WTC11 (cell line): ENCODE data around the gene ZNHIT2. TPM values are rescaled to one million over a fixed set of nuclear protein-coding genes. Genes with fewer than 3 reads are reported as not detected.

Experiments used
- ATAC-seq: fragments of 200-7000 bp; cut with Tn5 transposase; 2 replicates; pipeline ENCODE4 v1.10.0; 2021; ENCODE audit warnings: mild to moderate bottlenecking, moderate library complexity
- CTCF ChIA-PET: fragments of 300-600 bp; sonication (Branson Sonifier 250); formaldehyde crosslinking; loops from one replicate; lab custom pipeline; 2021; ENCODE audit warnings: antibody characterized with exemption; lab: Charles Lee
- POLR2A ChIA-PET: fragments of 350-600 bp; sonication (Branson Sonifier 250); formaldehyde crosslinking; loops from one replicate; lab custom pipeline; 2021; ENCODE audit warnings: antibody characterized with exemption; lab: Charles Lee
- DNase-seq: peaks from one replicate; pipeline ENCODE4 v3.0.0; 2021; ENCODE audit warnings: low spot score
- H3K27ac Mint-ChIP-seq: 2 replicates; pipeline ENCODE4 v1.8.0; 2021; ENCODE audit warnings: mixed read lengths
- H3K27me3 Mint-ChIP-seq: 2 replicates; pipeline ENCODE4 v1.8.0; 2021; ENCODE audit warnings: low read depth, mild to moderate bottlenecking, moderate library complexity, mixed read lengths
- H3K36me3 Mint-ChIP-seq: 2 replicates; pipeline ENCODE4 v1.8.0; 2021; ENCODE audit warnings: mixed read lengths
- H3K4me1 Mint-ChIP-seq: 2 replicates; pipeline ENCODE4 v1.8.0; 2022; ENCODE audit warnings: mixed read lengths
- H3K4me3 Mint-ChIP-seq: 2 replicates; pipeline ENCODE4 v1.8.0; 2021; ENCODE audit warnings: mild to moderate bottlenecking, moderate library complexity, mixed read lengths
- H3K9me3 Mint-ChIP-seq: 2 replicates; pipeline ENCODE4 v1.8.0; 2021; ENCODE audit warnings: mixed read lengths
- CBFB ChIP-seq: sonication (generic); formaldehyde crosslinking; IDR thresholded peaks from 2 replicates; pipeline ENCODE4 v1.8.1; 2022; ENCODE audit warnings: mild to moderate bottlenecking, low read depth, missing genetic modification reagents
- GABPB1 ChIP-seq: sonication (generic); formaldehyde crosslinking; IDR thresholded peaks from 2 replicates; pipeline ENCODE4 v1.8.1; 2023; ENCODE audit warnings: mild to moderate bottlenecking, missing genetic modification reagents
- GTF2I ChIP-seq: fragments of 250-450 bp; sonication (Bioruptor Pico); conservative IDR thresholded peaks from 2 replicates; pipeline ENCODE4 v1.4.0; 2021; ENCODE audit warnings: mild to moderate bottlenecking
- HMGA2 ChIP-seq: fragments of 250-450 bp; sonication (Bioruptor Pico); IDR thresholded peaks from 2 replicates; pipeline ENCODE4 v1.4.0; 2021; ENCODE audit warnings: mild to moderate bottlenecking, moderate library complexity
- IRF2 ChIP-seq: sonication (generic); formaldehyde crosslinking; IDR thresholded peaks from 2 replicates; pipeline ENCODE4 v1.8.0; 2022; ENCODE audit warnings: low read depth, missing genetic modification reagents, borderline replicate concordance
- NFATC4 ChIP-seq: fragments of 250-450 bp; sonication (Bioruptor Pico); IDR thresholded peaks from 2 replicates; pipeline ENCODE4 v1.9.0; 2021; ENCODE audit warnings: mild to moderate bottlenecking
- NR1H2 ChIP-seq: sonication (generic); formaldehyde crosslinking; IDR thresholded peaks from 2 replicates; pipeline ENCODE4 v1.9.0; 2021; ENCODE audit warnings: mild to moderate bottlenecking, moderate library complexity, missing genetic modification reagents
- NR3C1 ChIP-seq: sonication (generic); formaldehyde crosslinking; conservative IDR thresholded peaks from 2 replicates; pipeline ENCODE4 v1.8.1; 2023; ENCODE audit warnings: low read depth, mild to moderate bottlenecking, missing genetic modification reagents
- OVOL2 ChIP-seq: fragments of 250-450 bp; sonication (Bioruptor Pico); IDR thresholded peaks from 2 replicates; pipeline ENCODE4 v1.9.0; 2021; ENCODE audit warnings: mild to moderate bottlenecking, borderline replicate concordance
- RORB ChIP-seq: fragments of 250-450 bp; sonication (Bioruptor Pico); IDR thresholded peaks from 2 replicates; pipeline ENCODE4 v1.9.0; 2021; ENCODE audit warnings: mild to moderate bottlenecking
- TEAD4 ChIP-seq: sonication (generic); formaldehyde crosslinking; IDR thresholded peaks from 2 replicates; pipeline ENCODE4 v1.8.0; 2022; ENCODE audit warnings: mild to moderate bottlenecking, missing genetic modification reagents
- ZBTB21 ChIP-seq: sonication (generic); formaldehyde crosslinking; IDR thresholded peaks from 2 replicates; pipeline ENCODE4 v1.8.1; 2023; ENCODE audit warnings: mild to moderate bottlenecking, missing genetic modification reagents, borderline replicate concordance
- ZBTB43 ChIP-seq: sonication (generic); formaldehyde crosslinking; IDR thresholded peaks from 2 replicates; pipeline ENCODE4 v1.8.1; 2023; ENCODE audit warnings: mild to moderate bottlenecking, missing genetic modification reagents
- ZNF121 ChIP-seq: sonication (generic); formaldehyde crosslinking; IDR thresholded peaks from 2 replicates; pipeline ENCODE4 v1.8.0; 2023; ENCODE audit warnings: missing genetic modification reagents
- ZNF232 ChIP-seq: sonication (generic); formaldehyde crosslinking; IDR thresholded peaks from 2 replicates; pipeline ENCODE4 v1.8.0; 2022; ENCODE audit warnings: mild to moderate bottlenecking, missing genetic modification reagents
- ZNF317 ChIP-seq: sonication (generic); formaldehyde crosslinking; IDR thresholded peaks from 2 replicates; pipeline ENCODE4 v1.8.1; 2023; ENCODE audit warnings: low read depth, mild to moderate bottlenecking, moderate library complexity, missing genetic modification reagents, borderline replicate concordance
- ZNF512 ChIP-seq: sonication (generic); formaldehyde crosslinking; IDR thresholded peaks from 2 replicates; pipeline ENCODE4 v1.8.1; 2022; ENCODE audit warnings: missing genetic modification reagents, borderline replicate concordance
- total RNA-seq: library from RNA; stranded (reverse); gene quantifications from 3 replicates; pipeline ENCODE4 v1.2.3, GENCODE V29; 2021
- TF ChIP-seq, protein P1 (sequence below): sonication (generic); formaldehyde crosslinking; IDR thresholded peaks from 2 replicates; pipeline ENCODE4 v1.8.0; 2023; ENCODE audit warnings: missing genetic modification reagents, mild to moderate bottlenecking, borderline replicate concordance
- TF ChIP-seq, protein P2 (sequence below): sonication (generic); formaldehyde crosslinking; conservative IDR thresholded peaks from 2 replicates; pipeline ENCODE4 v1.8.1; 2023; ENCODE audit warnings: mild to moderate bottlenecking, low read depth, missing genetic modification reagents, moderate library complexity

The ZNHIT2 gene
- total RNA-seq, 1 experiment from 2014 or later, result 16.7 TPM

- TF ChIP-seq, protein P1, sequence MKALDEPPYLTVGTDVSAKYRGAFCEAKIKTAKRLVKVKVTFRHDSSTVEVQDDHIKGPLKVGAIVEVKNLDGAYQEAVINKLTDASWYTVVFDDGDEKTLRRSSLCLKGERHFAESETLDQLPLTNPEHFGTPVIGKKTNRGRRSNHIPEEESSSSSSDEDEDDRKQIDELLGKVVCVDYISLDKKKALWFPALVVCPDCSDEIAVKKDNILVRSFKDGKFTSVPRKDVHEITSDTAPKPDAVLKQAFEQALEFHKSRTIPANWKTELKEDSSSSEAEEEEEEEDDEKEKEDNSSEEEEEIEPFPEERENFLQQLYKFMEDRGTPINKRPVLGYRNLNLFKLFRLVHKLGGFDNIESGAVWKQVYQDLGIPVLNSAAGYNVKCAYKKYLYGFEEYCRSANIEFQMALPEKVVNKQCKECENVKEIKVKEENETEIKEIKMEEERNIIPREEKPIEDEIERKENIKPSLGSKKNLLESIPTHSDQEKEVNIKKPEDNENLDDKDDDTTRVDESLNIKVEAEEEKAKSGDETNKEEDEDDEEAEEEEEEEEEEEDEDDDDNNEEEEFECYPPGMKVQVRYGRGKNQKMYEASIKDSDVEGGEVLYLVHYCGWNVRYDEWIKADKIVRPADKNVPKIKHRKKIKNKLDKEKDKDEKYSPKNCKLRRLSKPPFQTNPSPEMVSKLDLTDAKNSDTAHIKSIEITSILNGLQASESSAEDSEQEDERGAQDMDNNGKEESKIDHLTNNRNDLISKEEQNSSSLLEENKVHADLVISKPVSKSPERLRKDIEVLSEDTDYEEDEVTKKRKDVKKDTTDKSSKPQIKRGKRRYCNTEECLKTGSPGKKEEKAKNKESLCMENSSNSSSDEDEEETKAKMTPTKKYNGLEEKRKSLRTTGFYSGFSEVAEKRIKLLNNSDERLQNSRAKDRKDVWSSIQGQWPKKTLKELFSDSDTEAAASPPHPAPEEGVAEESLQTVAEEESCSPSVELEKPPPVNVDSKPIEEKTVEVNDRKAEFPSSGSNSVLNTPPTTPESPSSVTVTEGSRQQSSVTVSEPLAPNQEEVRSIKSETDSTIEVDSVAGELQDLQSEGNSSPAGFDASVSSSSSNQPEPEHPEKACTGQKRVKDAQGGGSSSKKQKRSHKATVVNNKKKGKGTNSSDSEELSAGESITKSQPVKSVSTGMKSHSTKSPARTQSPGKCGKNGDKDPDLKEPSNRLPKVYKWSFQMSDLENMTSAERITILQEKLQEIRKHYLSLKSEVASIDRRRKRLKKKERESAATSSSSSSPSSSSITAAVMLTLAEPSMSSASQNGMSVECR (CRISPR knock-in tag), result no peak
- TF ChIP-seq OVOL2 (CRISPR knock-in tag), result no peak
- TF ChIP-seq ZBTB21 (CRISPR knock-in tag), result no peak
- no peak for TF ChIP-seq NFATC4
- TF ChIP-seq IRF2, result no peak
- no peak for TF ChIP-seq ZBTB43 (CRISPR knock-in tag)
- no peak for TF ChIP-seq NR3C1 (CRISPR knock-in tag)
These were observed 4.1 kb downstream of the ZNHIT2 start (continued) for GRCh38 chr11:65113361-65113756.

GRCh38 chr11:65112546-65113360 lies 4.7 kb downstream of the ZNHIT2 start:
- ATAC-seq (peak; percentile 20), DNase-seq (peak; percentile 69)
- CTCF ChIA-PET, result interaction anchor here (0.6 to 4.8 kb wide), 25 partner anchors 8 to 309 kb away, joined by 3 to 104 read pairs (median 5); partner anchors contain the start of genes ARL2, BATF2, CAPN1 and FAU
- Mint-ChIP-seq H3K27me3 (no peaks in the 10 kb centered on the region), H3K4me1 (peaks cover 17% of the 10 kb centered on the region), H3K9me3 (no peaks in the 10 kb centered on the region), H3K4me3 (peak overlapping the region; percentile 91), H3K36me3 (no peaks in the 10 kb centered on the region; the same call in 1 of the 2 replicates), H3K27ac (peak overlapping the region; percentile 52; the same call in 1 of the 2 replicates)
- POLR2A ChIA-PET, result interaction anchor here (0.6 to 2.2 kb wide), 6 partner anchors 9 to 1720 kb away, joined by 3 to 19 read pairs (median 7); partner anchors contain the start of genes CAPN1, FAU, MRPL49 and VPS51
- TF ChIP-seq TEAD4 (CRISPR knock-in tag) (no peak), GTF2I (CRISPR knock-in tag) (no peak), ZNF232 (no peak), NR1H2 (CRISPR knock-in tag) (no peak), HMGA2 (no peak; the same call in 1 of the 2 replicates), ZNF121 (CRISPR knock-in tag) (no peak), ZBTB43 (CRISPR knock-in tag) (no peak), GABPB1 (CRISPR knock-in tag) (no peak; the same call in 1 of the 2 replicates), RORB (CRISPR knock-in tag) (no peak), ZNF512 (CRISPR knock-in tag) (no peak), ZNF317 (CRISPR knock-in tag) (no peak), CBFB (CRISPR knock-in tag) (no peak)
- TF ChIP-seq, protein P2, sequence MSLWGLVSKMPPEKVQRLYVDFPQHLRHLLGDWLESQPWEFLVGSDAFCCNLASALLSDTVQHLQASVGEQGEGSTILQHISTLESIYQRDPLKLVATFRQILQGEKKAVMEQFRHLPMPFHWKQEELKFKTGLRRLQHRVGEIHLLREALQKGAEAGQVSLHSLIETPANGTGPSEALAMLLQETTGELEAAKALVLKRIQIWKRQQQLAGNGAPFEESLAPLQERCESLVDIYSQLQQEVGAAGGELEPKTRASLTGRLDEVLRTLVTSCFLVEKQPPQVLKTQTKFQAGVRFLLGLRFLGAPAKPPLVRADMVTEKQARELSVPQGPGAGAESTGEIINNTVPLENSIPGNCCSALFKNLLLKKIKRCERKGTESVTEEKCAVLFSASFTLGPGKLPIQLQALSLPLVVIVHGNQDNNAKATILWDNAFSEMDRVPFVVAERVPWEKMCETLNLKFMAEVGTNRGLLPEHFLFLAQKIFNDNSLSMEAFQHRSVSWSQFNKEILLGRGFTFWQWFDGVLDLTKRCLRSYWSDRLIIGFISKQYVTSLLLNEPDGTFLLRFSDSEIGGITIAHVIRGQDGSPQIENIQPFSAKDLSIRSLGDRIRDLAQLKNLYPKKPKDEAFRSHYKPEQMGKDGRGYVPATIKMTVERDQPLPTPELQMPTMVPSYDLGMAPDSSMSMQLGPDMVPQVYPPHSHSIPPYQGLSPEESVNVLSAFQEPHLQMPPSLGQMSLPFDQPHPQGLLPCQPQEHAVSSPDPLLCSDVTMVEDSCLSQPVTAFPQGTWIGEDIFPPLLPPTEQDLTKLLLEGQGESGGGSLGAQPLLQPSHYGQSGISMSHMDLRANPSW, result no peak
- TF ChIP-seq, protein P1 (CRISPR knock-in tag), result no peak
